Fibroblast of villous mesenchyme (primary cell): ENCODE data around the gene SMC6. TPM values are rescaled to one million over a fixed set of nuclear protein-coding genes. Genes with fewer than 3 reads are reported as not detected.
A peak's percentile ranks its signal among the peaks of the same experiment; 100 is the strongest.

Experiments
- DNase-seq: peaks from one replicate; pipeline ENCODE4 v3.0.0-alpha.2; 2010; ENCODE audit warnings: low read depth
- H3K4me3 ChIP-seq: 2 replicates; pipeline ENCODE4 v1.5.1; 2011; ENCODE audit warnings: low read depth, mild to moderate bottlenecking, low read length
- total RNA-seq: library from RNA; depleted of rRNA; stranded (reverse); fragments of >200 nt; gene quantifications from 2 replicates; pipeline ENCODE4 v1.2.3, GENCODE V29; 2012
- TF ChIP-seq, protein P1 (sequence below): IDR thresholded peaks from 2 replicates; pipeline ENCODE4 v1.5.1; 2012; ENCODE audit warnings: low read depth, mild to moderate bottlenecking, low read length; ENCODE audit not compliant: insufficient read depth

Gene SMC6
- total RNA-seq, 1 donor: 20.7 TPM

DNA sequence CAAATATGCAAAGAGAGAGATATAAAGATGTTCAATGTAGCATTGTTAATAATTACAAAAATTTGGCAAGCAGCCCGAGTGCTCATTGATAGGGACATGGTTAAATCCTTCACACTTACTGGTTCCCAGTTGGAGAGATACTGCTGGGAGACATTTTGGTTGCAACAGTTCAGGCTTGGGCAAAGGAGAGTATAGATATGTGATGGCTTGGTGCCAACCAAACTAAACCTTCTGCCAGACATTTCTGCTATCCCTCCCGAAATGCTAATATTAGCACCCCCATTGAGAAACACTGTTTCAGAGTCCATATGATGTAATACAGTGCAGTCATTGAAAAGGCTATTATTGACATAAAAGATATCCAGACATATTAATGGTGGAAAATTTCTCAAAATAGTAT lies 11.8 kb upstream of the SMC6 start:
- H3K4me3 ChIP-seq: no peak overlapping the region
- DNase-seq: no peak
- TF ChIP-seq, protein P1, sequence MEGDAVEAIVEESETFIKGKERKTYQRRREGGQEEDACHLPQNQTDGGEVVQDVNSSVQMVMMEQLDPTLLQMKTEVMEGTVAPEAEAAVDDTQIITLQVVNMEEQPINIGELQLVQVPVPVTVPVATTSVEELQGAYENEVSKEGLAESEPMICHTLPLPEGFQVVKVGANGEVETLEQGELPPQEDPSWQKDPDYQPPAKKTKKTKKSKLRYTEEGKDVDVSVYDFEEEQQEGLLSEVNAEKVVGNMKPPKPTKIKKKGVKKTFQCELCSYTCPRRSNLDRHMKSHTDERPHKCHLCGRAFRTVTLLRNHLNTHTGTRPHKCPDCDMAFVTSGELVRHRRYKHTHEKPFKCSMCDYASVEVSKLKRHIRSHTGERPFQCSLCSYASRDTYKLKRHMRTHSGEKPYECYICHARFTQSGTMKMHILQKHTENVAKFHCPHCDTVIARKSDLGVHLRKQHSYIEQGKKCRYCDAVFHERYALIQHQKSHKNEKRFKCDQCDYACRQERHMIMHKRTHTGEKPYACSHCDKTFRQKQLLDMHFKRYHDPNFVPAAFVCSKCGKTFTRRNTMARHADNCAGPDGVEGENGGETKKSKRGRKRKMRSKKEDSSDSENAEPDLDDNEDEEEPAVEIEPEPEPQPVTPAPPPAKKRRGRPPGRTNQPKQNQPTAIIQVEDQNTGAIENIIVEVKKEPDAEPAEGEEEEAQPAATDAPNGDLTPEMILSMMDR: no peak

DNA sequence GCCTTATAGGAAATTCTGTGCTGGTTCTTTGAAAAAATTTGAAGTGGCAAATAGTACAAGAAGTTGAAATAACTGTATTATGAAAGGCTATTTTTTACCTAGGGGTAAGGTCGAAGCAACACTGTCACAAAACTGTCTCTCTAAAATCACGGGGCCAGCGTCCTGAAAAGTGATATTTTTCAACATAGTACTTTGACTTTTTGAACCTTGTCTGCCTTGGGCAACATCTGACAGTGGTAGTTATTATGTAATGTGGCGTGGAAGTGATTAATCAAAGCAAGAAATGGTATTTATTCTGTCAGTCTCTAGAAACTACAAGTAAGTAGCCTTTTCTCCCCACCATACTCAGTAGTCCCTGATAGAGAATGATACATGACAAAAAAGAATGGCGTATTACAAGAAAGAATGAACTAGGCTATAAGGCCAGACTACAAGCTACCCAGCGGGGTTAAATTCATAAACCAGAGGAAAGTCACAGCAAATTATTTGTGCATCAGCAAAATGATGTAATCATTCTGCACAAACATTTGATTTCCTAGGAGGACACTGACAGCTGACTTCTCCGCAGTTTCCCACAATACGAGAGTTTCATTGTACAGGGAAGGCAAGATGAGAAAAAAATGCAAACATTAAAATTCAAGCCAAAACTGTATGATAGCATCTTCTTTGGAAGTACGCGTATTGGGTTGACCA lies 10.2 kb upstream of the SMC6 start:
- DNase-seq: no peak
- H3K4me3 ChIP-seq: no peak overlapping the region
- TF ChIP-seq, protein P1: no peak

DNA sequence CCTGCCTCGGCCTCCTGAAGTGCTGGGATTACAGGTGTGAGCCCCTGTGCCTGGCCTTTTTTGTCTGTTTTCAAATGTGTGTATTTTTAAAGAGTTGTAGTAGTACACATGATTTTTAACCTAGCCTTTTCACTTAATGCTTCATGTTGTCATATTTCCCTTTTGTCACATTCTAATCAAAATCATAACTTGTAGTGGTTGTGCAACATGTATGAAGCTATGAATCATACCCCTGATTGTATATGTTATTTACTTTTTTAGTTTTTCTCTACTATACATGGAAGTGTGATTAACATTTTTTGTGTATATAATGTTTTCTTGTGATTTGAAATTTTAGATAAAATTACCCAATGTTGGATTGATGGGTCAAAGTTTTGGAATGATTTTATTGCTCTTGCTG lies 8.8 kb upstream of the SMC6 start:
- DNase-seq: no peak
- no peak overlapping the region for H3K4me3 ChIP-seq
- TF ChIP-seq, protein P1: no peak

DNA sequence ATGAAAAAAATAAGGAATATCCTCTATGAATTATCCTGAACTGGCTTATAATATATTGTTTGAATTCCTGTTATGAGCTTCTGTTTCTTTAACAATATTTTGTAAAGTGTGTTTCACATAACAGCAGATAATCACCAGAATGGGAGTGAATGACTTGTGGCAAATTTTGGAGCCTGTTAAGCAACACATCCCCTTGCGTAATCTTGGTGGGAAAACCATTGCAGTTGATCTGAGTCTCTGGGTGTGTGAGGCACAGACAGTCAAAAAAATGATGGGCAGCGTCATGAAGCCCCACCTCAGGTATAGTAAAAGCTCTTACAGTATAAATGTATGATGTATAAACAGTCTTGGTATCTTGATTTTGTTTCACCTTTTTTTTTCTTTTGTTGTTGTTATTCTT lies 6.2 kb upstream of the SMC6 start:
- H3K4me3 ChIP-seq: no peak overlapping the region
- DNase-seq: peak; percentile 60
- TF ChIP-seq, protein P1: no peak

DNA sequence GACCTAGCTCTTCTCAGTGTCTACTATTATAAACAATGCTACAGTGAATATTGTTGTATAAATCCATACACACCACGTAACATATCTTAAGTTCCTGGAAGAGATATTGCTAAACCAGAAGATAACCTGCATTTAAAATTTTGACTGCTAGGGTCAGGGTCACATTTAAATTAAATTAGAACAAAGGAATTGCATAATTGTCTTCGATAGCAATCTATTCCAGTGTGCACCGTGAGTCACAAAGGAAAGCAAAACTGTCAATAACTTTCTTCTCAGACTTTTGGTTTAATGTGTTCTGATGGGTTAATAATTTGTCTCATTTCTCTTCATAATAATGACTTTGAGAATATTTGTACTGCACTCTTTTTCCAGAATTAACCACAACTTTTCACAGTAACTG lies 4.5 kb upstream of the SMC6 start:
- TF ChIP-seq, protein P1: no peak
- no peak for DNase-seq
- H3K4me3 ChIP-seq: no peak overlapping the region

DNA sequence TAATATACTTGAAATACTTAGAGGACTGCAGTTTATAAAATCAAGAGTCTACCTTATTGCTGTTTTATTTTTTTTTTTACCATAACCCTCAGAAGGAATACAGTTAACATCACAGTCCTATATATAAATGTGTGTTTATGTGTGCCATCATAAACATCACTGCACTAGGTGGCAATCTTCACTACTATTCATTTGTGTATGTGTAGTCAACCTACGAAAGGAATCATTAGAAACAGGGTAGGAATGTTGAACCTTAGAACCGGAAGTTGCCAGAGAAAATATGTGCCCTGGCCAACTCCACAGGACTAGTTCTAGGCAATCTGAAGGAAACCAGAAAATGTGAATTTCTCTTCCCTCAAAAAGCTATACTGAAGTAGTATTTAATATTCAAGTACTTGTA lies 3.7 kb upstream of the SMC6 start:
- H3K4me3 ChIP-seq: no peak overlapping the region
- DNase-seq: no peak
- TF ChIP-seq, protein P1: no peak

DNA sequence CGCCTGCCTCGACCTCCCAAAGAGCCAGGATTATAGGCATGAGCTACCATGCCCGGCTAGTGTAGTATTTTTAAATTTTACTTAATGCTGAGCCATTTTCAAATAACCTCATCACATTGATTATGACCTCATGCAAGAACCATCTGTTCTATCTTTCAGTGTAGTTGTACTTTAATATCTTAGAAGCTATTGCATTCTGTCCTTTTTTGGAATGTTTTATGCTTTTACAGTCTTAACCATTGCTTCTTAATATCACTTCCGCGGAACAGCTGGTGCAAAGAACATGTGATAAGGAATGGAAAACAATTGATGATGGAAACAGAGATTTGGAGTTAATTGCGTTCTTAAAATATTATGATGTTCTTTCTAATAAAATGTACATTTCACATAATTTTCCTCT lies 3.1 kb upstream of the SMC6 start:
- H3K4me3 ChIP-seq: no peak overlapping the region
- TF ChIP-seq, protein P1: no peak
- DNase-seq: no peak
